Measurements from ENCODE around the gene DCHS2.

Gene DCHS2

GRCh38 chr4:154490583-154491340 lies 837 bp downstream of the DCHS2 start:
- in situ Hi-C loops (cut with MboI; ENCODE audit: low sequenced_read_pairs), result no loop called here

GRCh38 chr4:154490234-154490582 lies 1.4 kb downstream of the DCHS2 start:
- in situ Hi-C loops (cut with MboI; ENCODE audit: low sequenced_read_pairs), result no loop called here

- in situ Hi-C loops (cut with MboI; ENCODE audit: low sequenced_read_pairs), result no loop called here
Observed at GRCh38 chr4:154489558-154490233, 1.9 kb downstream of the DCHS2 start.

- in situ Hi-C loops (cut with MboI; ENCODE audit: low sequenced_read_pairs), result no loop called here
Observed at GRCh38 chr4:154487145-154487544, 4.5 kb downstream of the DCHS2 start.

GRCh38 chr4:154485127-154485773 lies 6.3 kb downstream of the DCHS2 start:
- in situ Hi-C loops (cut with MboI; ENCODE audit: low sequenced_read_pairs), result no loop called here

GRCh38 chr4:154478547-154478946 lies 13.1 kb downstream of the DCHS2 start:
- in situ Hi-C loops (cut with MboI; ENCODE audit: low sequenced_read_pairs), result no loop called here

- in situ Hi-C loops (cut with MboI; ENCODE audit: low sequenced_read_pairs), result no loop called here
Observed at GRCh38 chr4:154478128-154478527, 13.5 kb downstream of the DCHS2 start.

GRCh38 chr4:154476232-154476631 lies 15.4 kb downstream of the DCHS2 start:
- in situ Hi-C loops (cut with MboI; ENCODE audit: low sequenced_read_pairs), result no loop called here

- in situ Hi-C loops (cut with MboI; ENCODE audit: low sequenced_read_pairs), result no loop called here
Observed at GRCh38 chr4:154475820-154476219, 15.8 kb downstream of the DCHS2 start.

GRCh38 chr4:154473497-154473896 lies 18.1 kb downstream of the DCHS2 start:
- in situ Hi-C loops (cut with MboI; ENCODE audit: low sequenced_read_pairs), result no loop called here

- in situ Hi-C loops (cut with MboI; ENCODE audit: low sequenced_read_pairs), result no loop called here
Observed at GRCh38 chr4:154472858-154473257, 18.7 kb downstream of the DCHS2 start.

GRCh38 chr4:154471526-154472331 lies 19.9 kb downstream of the DCHS2 start:
- in situ Hi-C loops (cut with MboI; ENCODE audit: low sequenced_read_pairs), result no loop called here

GRCh38 chr4:154471032-154471431 lies 20.6 kb downstream of the DCHS2 start:
- in situ Hi-C loops (cut with MboI; ENCODE audit: low sequenced_read_pairs), result no loop called here

GRCh38 chr4:154467886-154468285 lies 23.7 kb downstream of the DCHS2 start:
- in situ Hi-C loops (cut with MboI; ENCODE audit: low sequenced_read_pairs), result no loop called here

- in situ Hi-C loops (cut with MboI; ENCODE audit: low sequenced_read_pairs), result no loop called here
Observed at GRCh38 chr4:154466336-154466735, 25.3 kb downstream of the DCHS2 start.

GRCh38 chr4:154465085-154465484 lies 26.5 kb downstream of the DCHS2 start:
- in situ Hi-C loops (cut with MboI; ENCODE audit: low sequenced_read_pairs), result no loop called here

- in situ Hi-C loops (cut with MboI; ENCODE audit: low sequenced_read_pairs), result no loop called here
Observed at GRCh38 chr4:154464654-154465053, 26.9 kb downstream of the DCHS2 start.

GRCh38 chr4:154462081-154462810 lies 29.4 kb downstream of the DCHS2 start:
- in situ Hi-C loops (cut with MboI; ENCODE audit: low sequenced_read_pairs), result no loop called here

GRCh38 chr4:154457471-154457870 lies 34.1 kb downstream of the DCHS2 start:
- in situ Hi-C loops (cut with MboI; ENCODE audit: low sequenced_read_pairs), result no loop called here

GRCh38 chr4:154456889-154457288 lies 34.7 kb downstream of the DCHS2 start:
- in situ Hi-C loops (cut with MboI; ENCODE audit: low sequenced_read_pairs), result no loop called here

- in situ Hi-C loops (cut with MboI; ENCODE audit: low sequenced_read_pairs), result no loop called here
Observed at GRCh38 chr4:154456240-154456639, 35.4 kb downstream of the DCHS2 start.
